Loucy (cell line): ENCODE results near the gene PRR13.

Source experiments
- H2AFZ ChIP-seq: fragments of 200-600 bp; sonication (generic); 2 replicates; pipeline ENCODE4 v1.6.0; 2016; ENCODE audit warnings: antibody characterized with exemption, mild to moderate bottlenecking, low read length, moderate library complexity
- H3F3A ChIP-seq: fragments of 200-600 bp; 2 replicates; pipeline ENCODE4 v1.6.0; 2016; ENCODE audit warnings: antibody characterized with exemption, low read depth, mild to moderate bottlenecking
- H3K27me3 ChIP-seq: fragments of 200-600 bp; sonication (generic); 2 replicates; pipeline ENCODE4 v1.6.1; 2014; ENCODE audit warnings: low read length, mild to moderate bottlenecking; ENCODE audit not compliant: insufficient read depth, poor library complexity, severe bottlenecking
- H3K36me3 ChIP-seq: fragments of 200-600 bp; sonication (generic); 2 replicates; pipeline ENCODE4 v1.6.1; 2016; ENCODE audit warnings: low read length; ENCODE audit not compliant: insufficient read depth
- H3K4me1 ChIP-seq: fragments of 200-600 bp; sonication (generic); 2 replicates; pipeline ENCODE4 v1.5.1; 2014; ENCODE audit warnings: low read length, mild to moderate bottlenecking; ENCODE audit not compliant: insufficient read depth, poor library complexity, severe bottlenecking
- H3K4me2 ChIP-seq: fragments of 200-600 bp; sonication (generic); 2 replicates; pipeline ENCODE4 v1.6.0; 2014; ENCODE audit warnings: antibody characterized with exemption, low read length, low read depth, mild to moderate bottlenecking; ENCODE audit not compliant: poor library complexity, severe bottlenecking
- H3K4me3 ChIP-seq: fragments of 200-600 bp; sonication (generic); 2 replicates; pipeline ENCODE4 v1.5.1; 2014; ENCODE audit warnings: low read length, mild to moderate bottlenecking, mixed read lengths; ENCODE audit not compliant: poor library complexity, severe bottlenecking
- H3K79me2 ChIP-seq: fragments of 200-600 bp; sonication (generic); 2 replicates; pipeline ENCODE4 v1.6.1; 2014; ENCODE audit warnings: low read length; ENCODE audit not compliant: insufficient read depth
- H3K9ac ChIP-seq: fragments of 200-600 bp; sonication (generic); 2 replicates; pipeline ENCODE4 v1.6.0; 2014; ENCODE audit warnings: mild to moderate bottlenecking, low read depth, low read length, moderate library complexity; ENCODE audit not compliant: poor library complexity, severe bottlenecking
- H3K9me2 ChIP-seq: fragments of 200-600 bp; sonication (generic); replicated peaks from 2 replicates; pipeline ENCODE4 v1.6.1; 2016; ENCODE audit warnings: low read depth, low read length, mixed read lengths
- H3K9me3 ChIP-seq: fragments of 200-600 bp; sonication (generic); 2 replicates; pipeline ENCODE4 v1.6.1; 2014; ENCODE audit warnings: mild to moderate bottlenecking, antibody characterized with exemption, low read length, low read depth; ENCODE audit not compliant: insufficient read depth
- H4K20me1 ChIP-seq: fragments of 200-600 bp; sonication (generic); 2 replicates; pipeline ENCODE4 v1.6.0; 2014; ENCODE audit warnings: antibody characterized with exemption, low read length, mild to moderate bottlenecking; ENCODE audit not compliant: insufficient read depth, poor library complexity, severe bottlenecking
- EZH2phosphoT487 ChIP-seq: fragments of 200-600 bp; IDR thresholded peaks from 2 replicates; pipeline ENCODE4 v1.6.1; 2018; ENCODE audit warnings: antibody characterized with exemption, mild to moderate bottlenecking, moderate library complexity, borderline replicate concordance
- TF ChIP-seq, protein P1 (sequence below): fragments of 200-600 bp; sonication (generic); conservative IDR thresholded peaks from 2 replicates; pipeline ENCODE4 v1.5.1; 2014; ENCODE audit warnings: mild to moderate bottlenecking, antibody characterized with exemption, low read length

PRR13 gene

DNA sequence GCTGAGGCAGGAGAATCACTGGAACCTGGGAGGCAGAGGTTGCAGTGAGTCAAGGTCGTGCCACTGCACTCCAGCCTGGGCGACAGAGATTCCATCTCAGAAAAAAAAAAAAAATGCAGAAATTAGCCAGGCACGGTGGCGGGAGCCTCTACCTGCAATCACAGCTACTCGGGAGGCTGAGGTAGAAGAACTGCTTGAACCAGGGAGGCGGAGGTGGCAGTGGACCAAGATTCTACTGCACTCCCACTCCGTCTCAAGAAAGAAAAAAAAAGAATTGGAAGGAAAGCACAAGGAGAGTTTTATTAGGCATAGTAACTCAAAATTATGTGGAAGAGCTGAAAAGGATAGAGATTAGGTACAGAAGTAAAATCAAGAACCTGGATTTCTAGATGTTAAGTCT lies 38.7 kb upstream of the PRR13 start:
- Histone ChIP-seq H3K79me2 (peaks cover 49% of the 10 kb centered on the region), H3K9me2 (no peaks in the 10 kb centered on the region), H3K4me2 (no peak overlapping the region), H4K20me1 (peaks cover 6% of the 10 kb centered on the region), H3K36me3 (peaks cover 21% of the 10 kb centered on the region; the same call in 1 of the 2 replicates), H3K4me1 (no peaks in the 10 kb centered on the region), H3F3A (no peaks in the 10 kb centered on the region), H3K4me3 (no peak overlapping the region), H3K9ac (no peak overlapping the region), H2AFZ (no peak overlapping the region), H3K9me3 (no peaks in the 10 kb centered on the region), H3K27me3 (no peaks in the 10 kb centered on the region)
- TF ChIP-seq, protein P1, sequence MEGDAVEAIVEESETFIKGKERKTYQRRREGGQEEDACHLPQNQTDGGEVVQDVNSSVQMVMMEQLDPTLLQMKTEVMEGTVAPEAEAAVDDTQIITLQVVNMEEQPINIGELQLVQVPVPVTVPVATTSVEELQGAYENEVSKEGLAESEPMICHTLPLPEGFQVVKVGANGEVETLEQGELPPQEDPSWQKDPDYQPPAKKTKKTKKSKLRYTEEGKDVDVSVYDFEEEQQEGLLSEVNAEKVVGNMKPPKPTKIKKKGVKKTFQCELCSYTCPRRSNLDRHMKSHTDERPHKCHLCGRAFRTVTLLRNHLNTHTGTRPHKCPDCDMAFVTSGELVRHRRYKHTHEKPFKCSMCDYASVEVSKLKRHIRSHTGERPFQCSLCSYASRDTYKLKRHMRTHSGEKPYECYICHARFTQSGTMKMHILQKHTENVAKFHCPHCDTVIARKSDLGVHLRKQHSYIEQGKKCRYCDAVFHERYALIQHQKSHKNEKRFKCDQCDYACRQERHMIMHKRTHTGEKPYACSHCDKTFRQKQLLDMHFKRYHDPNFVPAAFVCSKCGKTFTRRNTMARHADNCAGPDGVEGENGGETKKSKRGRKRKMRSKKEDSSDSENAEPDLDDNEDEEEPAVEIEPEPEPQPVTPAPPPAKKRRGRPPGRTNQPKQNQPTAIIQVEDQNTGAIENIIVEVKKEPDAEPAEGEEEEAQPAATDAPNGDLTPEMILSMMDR = no peak
- TF ChIP-seq EZH2phosphoT487 = no peak

DNA sequence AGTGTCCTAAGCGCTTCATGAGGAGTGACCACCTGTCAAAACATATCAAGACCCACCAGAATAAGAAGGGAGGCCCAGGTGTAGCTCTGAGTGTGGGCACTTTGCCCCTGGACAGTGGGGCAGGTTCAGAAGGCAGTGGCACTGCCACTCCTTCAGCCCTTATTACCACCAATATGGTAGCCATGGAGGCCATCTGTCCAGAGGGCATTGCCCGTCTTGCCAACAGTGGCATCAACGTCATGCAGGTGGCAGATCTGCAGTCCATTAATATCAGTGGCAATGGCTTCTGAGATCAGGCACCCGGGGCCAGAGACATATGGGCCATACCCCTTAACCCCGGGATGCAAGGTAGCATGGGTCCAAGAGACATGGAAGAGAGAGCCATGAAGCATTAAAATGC lies 30.6 kb upstream of the PRR13 start:
- no peaks in the 10 kb centered on the region for H3K4me1 ChIP-seq

DNA sequence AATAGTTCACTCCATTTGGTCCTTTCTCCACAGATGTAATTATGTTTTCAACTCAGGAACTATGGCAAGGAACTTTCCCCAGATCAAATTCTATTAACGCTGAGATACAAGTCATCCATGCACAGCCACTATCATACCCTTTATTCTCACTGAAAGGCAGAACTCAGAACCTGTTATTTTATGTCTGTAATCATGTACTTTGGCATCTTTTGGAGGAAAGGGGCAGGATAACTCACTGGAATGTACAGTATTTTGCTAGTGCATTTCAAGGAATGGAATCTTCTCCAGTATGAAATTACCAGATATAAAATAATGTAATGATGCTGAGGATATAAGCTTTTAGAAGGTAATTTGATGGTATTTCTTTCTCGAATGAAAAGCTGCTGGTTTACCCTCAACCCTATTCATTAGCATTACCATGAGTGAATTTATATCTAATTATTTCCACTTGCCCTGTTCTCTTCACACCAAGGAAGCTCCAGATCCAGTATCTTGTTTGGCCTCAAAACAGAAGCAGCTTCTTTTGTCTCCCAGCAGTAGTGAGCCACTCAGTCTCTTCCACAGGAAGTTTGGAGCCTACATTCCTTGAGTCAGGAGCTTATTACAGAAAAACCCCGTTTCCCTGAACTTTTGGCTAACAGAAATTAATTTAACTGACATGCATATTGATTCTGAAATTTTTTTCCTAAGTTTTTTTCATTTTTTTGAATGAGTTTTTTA lies 27.9 kb upstream of the PRR13 start:
- Histone ChIP-seq H3K79me2 (no peaks in the 10 kb centered on the region), H3K4me3 (no peak overlapping the region), H3K36me3 (peaks cover 48% of the 10 kb centered on the region), H3K9ac (no peak overlapping the region), H2AFZ (no peak overlapping the region), H4K20me1 (no peaks in the 10 kb centered on the region), H3F3A (no peaks in the 10 kb centered on the region), H3K4me2 (no peak overlapping the region), H3K27me3 (no peaks in the 10 kb centered on the region), H3K9me2 (no peaks in the 10 kb centered on the region), H3K9me3 (no peaks in the 10 kb centered on the region), H3K4me1 (peaks cover 3% of the 10 kb centered on the region)
- TF ChIP-seq, protein P1 = no peak
- no peak for TF ChIP-seq EZH2phosphoT487

More for the DNA sequence above, 30.6 kb upstream of the PRR13 start:
- Histone ChIP-seq H3K9me2 (no peaks in the 10 kb centered on the region), H3K27me3 (no peaks in the 10 kb centered on the region), H2AFZ (no peak overlapping the region), H3K4me2 (no peak overlapping the region), H4K20me1 (no peaks in the 10 kb centered on the region), H3K9ac (no peak overlapping the region), H3K4me3 (no peak overlapping the region), H3F3A (no peaks in the 10 kb centered on the region), H3K9me3 (no peaks in the 10 kb centered on the region), H3K36me3 (peaks cover 57% of the 10 kb centered on the region), H3K79me2 (no peaks in the 10 kb centered on the region)
- TF ChIP-seq EZH2phosphoT487 = no peak
- TF ChIP-seq, protein P1 = no peak
